Ishikawa (cell line): ENCODE results near the gene SEC63.

ENCODE experiments used
- CEBPB ChIP-seq: IDR thresholded peaks from 2 replicates; pipeline ENCODE4 v1.6.1; 2012
- CREB1 ChIP-seq: IDR thresholded peaks from 2 replicates; pipeline ENCODE4 v1.6.1; 2012; ENCODE audit warnings: low read depth
- EGR1 ChIP-seq: IDR thresholded peaks from 2 replicates; pipeline ENCODE4 v1.6.1; 2012
- EP300 ChIP-seq: IDR thresholded peaks from 2 replicates; pipeline ENCODE4 v1.6.1; 2012; ENCODE audit warnings: borderline replicate concordance
- FOXM1 ChIP-seq: IDR thresholded peaks from 2 replicates; pipeline ENCODE4 v1.6.1; 2012; ENCODE audit warnings: low read depth, borderline replicate concordance
- MAX ChIP-seq: IDR thresholded peaks from 2 replicates; pipeline ENCODE4 v1.6.1; 2012
- NFIC ChIP-seq: IDR thresholded peaks from 2 replicates; pipeline ENCODE4 v1.6.1; 2012
- RAD21 ChIP-seq: IDR thresholded peaks from 2 replicates; pipeline ENCODE4 v1.6.1; 2012; ENCODE audit warnings: low read depth
- REST ChIP-seq: IDR thresholded peaks from 2 replicates; pipeline ENCODE4 v1.6.1; 2012; ENCODE audit warnings: low read depth, mild to moderate bottlenecking
- TAF1 ChIP-seq: IDR thresholded peaks from 2 replicates; pipeline ENCODE4 v1.6.1; 2012; ENCODE audit warnings: low read depth, mild to moderate bottlenecking
- TCF12 ChIP-seq: IDR thresholded peaks from 2 replicates; pipeline ENCODE4 v1.6.1; 2012; ENCODE audit warnings: low read depth
- TEAD4 ChIP-seq: IDR thresholded peaks from 2 replicates; pipeline ENCODE4 v1.6.1; 2012
- USF1 ChIP-seq: IDR thresholded peaks from 2 replicates; pipeline ENCODE4 v1.6.1; 2012
- YY1 ChIP-seq: IDR thresholded peaks from 2 replicates; pipeline ENCODE4 v1.6.1; 2012; ENCODE audit warnings: low read depth
- ZBTB7A ChIP-seq: IDR thresholded peaks from 2 replicates; pipeline ENCODE4 v1.6.1; 2012; ENCODE audit warnings: low read depth

Gene SEC63

GRCh38 chr6:107971181-107971580, 13.2 kb upstream of the SEC63 start:
- TF ChIP-seq MAX (no peak), ZBTB7A (no peak)

- TF ChIP-seq CREB1, result no peak
- TF ChIP-seq TEAD4, result no peak
- no peak for TF ChIP-seq CEBPB
- TF ChIP-seq NFIC, result no peak
- no peak for TF ChIP-seq MAX
- TF ChIP-seq EGR1, result no peak
- no peak for TF ChIP-seq FOXM1
- TF ChIP-seq TAF1, result no peak
- no peak for TF ChIP-seq RAD21
- TF ChIP-seq EP300, result no peak
- TF ChIP-seq TCF12, result no peak
- TF ChIP-seq YY1, result no peak
Observed at GRCh38 chr6:107970255-107970654, 12.2 kb upstream of the SEC63 start.

- TF ChIP-seq NFIC (no peak), CREB1 (no peak), EP300 (no peak), REST (no peak), TEAD4 (no peak), TAF1 (no peak), TCF12 (no peak), MAX (no peak)
Observed at GRCh38 chr6:107968081-107968480, 10.1 kb upstream of the SEC63 start.

- no peak for TF ChIP-seq NFIC
- no peak for TF ChIP-seq FOXM1
- no peak for TF ChIP-seq EP300
Observed at GRCh38 chr6:107965746-107966145, 7.7 kb upstream of the SEC63 start.

- TF ChIP-seq REST, result no peak
- no peak for TF ChIP-seq TCF12
- no peak for TF ChIP-seq YY1
- TF ChIP-seq USF1, result no peak
- no peak for TF ChIP-seq FOXM1
- no peak for TF ChIP-seq CREB1
- no peak for TF ChIP-seq RAD21
- TF ChIP-seq EGR1, result no peak
- TF ChIP-seq MAX, result no peak
- TF ChIP-seq CEBPB, result no peak
Observed at GRCh38 chr6:107962723-107963122, 4.7 kb upstream of the SEC63 start.

GRCh38 chr6:107959392-107959791, 1.4 kb upstream of the SEC63 start:
- TF ChIP-seq TAF1 (no peak), CREB1 (no peak), ZBTB7A (no peak), TCF12 (no peak), EP300 (no peak)

- TF ChIP-seq TAF1 (no peak), EGR1 (no peak)
Observed at GRCh38 chr6:107957308-107957908, 600 bp downstream of the SEC63 start.
